Mucosa of stomach (tissue), 1 donor: ENCODE measurements around the gene KLK12.

Experiments
- H3K27me3 ChIP-seq: one replicate; pipeline ENCODE4 v1.7.0; 2013; ENCODE audit warnings: mild to moderate bottlenecking, low read length; ENCODE audit not compliant: control insufficient read depth, insufficient read depth
- H3K36me3 ChIP-seq: one replicate; pipeline ENCODE4 v1.7.0; 2013; ENCODE audit warnings: low read length; ENCODE audit not compliant: control insufficient read depth, insufficient read depth
- H3K4me1 ChIP-seq: one replicate; pipeline ENCODE4 v1.7.0; 2013; ENCODE audit warnings: mild to moderate bottlenecking, low read length; ENCODE audit not compliant: control insufficient read depth, insufficient read depth
- H3K4me3 ChIP-seq: one replicate; pipeline ENCODE4 v1.7.0; 2013; ENCODE audit warnings: low read length
- H3K9ac ChIP-seq: one replicate; pipeline ENCODE4 v1.7.0; 2013; ENCODE audit warnings: mild to moderate bottlenecking, low read length, moderate library complexity
- H3K9me3 ChIP-seq: one replicate; pipeline ENCODE4 v1.7.0; 2013; ENCODE audit warnings: mild to moderate bottlenecking, low read length, moderate library complexity; ENCODE audit not compliant: control insufficient read depth
- donor health status: Pancreatic carcinoma.

Gene KLK12

GRCh38 chr19:51009061-51009891 is 25.5 kb downstream of the KLK12 start:
- Histone ChIP-seq H3K4me1 (no peaks in the 10 kb centered on the region), H3K4me3 (no peak overlapping the region), H3K9ac (no peak overlapping the region), H3K27me3 (peaks cover 8% of the 10 kb centered on the region), H3K36me3 (no peaks in the 10 kb centered on the region), H3K9me3 (no peaks in the 10 kb centered on the region)

- Histone ChIP-seq H3K4me1 (no peaks in the 10 kb centered on the region), H3K9me3 (no peaks in the 10 kb centered on the region), H3K4me3 (no peak overlapping the region), H3K36me3 (no peaks in the 10 kb centered on the region), H3K27me3 (peaks cover 7% of the 10 kb centered on the region), H3K9ac (no peak overlapping the region)
These were observed 27.3 kb downstream of the KLK12 start for GRCh38 chr19:51007488-51007887.

GRCh38 chr19:51006406-51006805 is 28.4 kb downstream of the KLK12 start:
- Histone ChIP-seq H3K9ac (no peak overlapping the region), H3K4me3 (no peak overlapping the region), H3K36me3 (no peaks in the 10 kb centered on the region), H3K27me3 (peaks cover 17% of the 10 kb centered on the region), H3K4me1 (peaks cover 6% of the 10 kb centered on the region), H3K9me3 (no peaks in the 10 kb centered on the region)

- Histone ChIP-seq H3K27me3 (peaks cover 28% of the 10 kb centered on the region), H3K36me3 (no peaks in the 10 kb centered on the region)
These were observed 29.6 kb downstream of the KLK12 start for GRCh38 chr19:51005248-51005647.

GRCh38 chr19:51003316-51003715 is 31.5 kb downstream of the KLK12 start:
- H3K36me3 ChIP-seq = no peaks in the 10 kb centered on the region
- no peak overlapping the region for H3K4me3 ChIP-seq
- no peak overlapping the region for H3K9ac ChIP-seq
- H3K4me1 ChIP-seq = peaks cover 6% of the 10 kb centered on the region
- H3K9me3 ChIP-seq = no peaks in the 10 kb centered on the region
- H3K27me3 ChIP-seq = peaks cover 29% of the 10 kb centered on the region

More at GRCh38 chr19:51005248-51005647, 29.6 kb downstream of the KLK12 start:
- no peak overlapping the region for H3K4me3 ChIP-seq
- H3K9ac ChIP-seq = no peak overlapping the region
- H3K9me3 ChIP-seq = no peaks in the 10 kb centered on the region
- peaks cover 6% of the 10 kb centered on the region for H3K4me1 ChIP-seq

GRCh38 chr19:51002542-51003311 is 32.1 kb downstream of the KLK12 start:
- Histone ChIP-seq H3K4me3 (no peak overlapping the region), H3K9ac (no peak overlapping the region), H3K36me3 (no peaks in the 10 kb centered on the region), H3K4me1 (peaks cover 6% of the 10 kb centered on the region), H3K9me3 (no peaks in the 10 kb centered on the region), H3K27me3 (peaks cover 29% of the 10 kb centered on the region)

GRCh38 chr19:51002089-51002532 is 32.7 kb downstream of the KLK12 start:
- H3K9ac ChIP-seq = no peak overlapping the region
- H3K4me1 ChIP-seq = peaks cover 6% of the 10 kb centered on the region
- peaks cover 29% of the 10 kb centered on the region for H3K27me3 ChIP-seq
- no peaks in the 10 kb centered on the region for H3K9me3 ChIP-seq
- H3K36me3 ChIP-seq = no peaks in the 10 kb centered on the region
- no peak overlapping the region for H3K4me3 ChIP-seq

- Histone ChIP-seq H3K9ac (no peak within 1 kb of the TSS), H3K4me1 (peaks cover 6% of the 10 kb centered on the region), H3K9me3 (no peaks in the 10 kb centered on the region), H3K27me3 (peaks cover 29% of the 10 kb centered on the region), H3K36me3 (no peaks in the 10 kb centered on the region), H3K4me3 (no peak within 1 kb of the TSS)
These were observed 33.3 kb downstream of the KLK12 start, which contains the start of gene KLK8 for GRCh38 chr19:51001515-51001914. Gene KLK8, minus strand, starts transcription at chr19:51001604. Its CDS starts 437 bp downstream, at chr19:51001167.

GRCh38 chr19:51000981-51001380 is 33.8 kb downstream of the KLK12 start:
- Histone ChIP-seq H3K4me1 (peaks cover 6% of the 10 kb centered on the region), H3K36me3 (no peaks in the 10 kb centered on the region), H3K9me3 (no peaks in the 10 kb centered on the region), H3K4me3 (no peak overlapping the region), H3K9ac (no peak overlapping the region), H3K27me3 (peaks cover 33% of the 10 kb centered on the region)

- no peaks in the 10 kb centered on the region for H3K36me3 ChIP-seq
- peaks cover 6% of the 10 kb centered on the region for H3K4me1 ChIP-seq
- no peaks in the 10 kb centered on the region for H3K9me3 ChIP-seq
- peaks cover 33% of the 10 kb centered on the region for H3K27me3 ChIP-seq
- no peak overlapping the region for H3K9ac ChIP-seq
- H3K4me3 ChIP-seq = no peak overlapping the region
These were observed 34.4 kb downstream of the KLK12 start for GRCh38 chr19:51000426-51000825.

GRCh38 chr19:50998686-50999085 is 36.1 kb downstream of the KLK12 start:
- Histone ChIP-seq H3K9me3 (no peaks in the 10 kb centered on the region), H3K4me3 (no peak overlapping the region), H3K4me1 (peaks cover 6% of the 10 kb centered on the region), H3K27me3 (peaks cover 33% of the 10 kb centered on the region), H3K9ac (no peak overlapping the region), H3K36me3 (no peaks in the 10 kb centered on the region)

- Histone ChIP-seq H3K27me3 (peaks cover 33% of the 10 kb centered on the region), H3K36me3 (no peaks in the 10 kb centered on the region), H3K4me1 (peaks cover 6% of the 10 kb centered on the region), H3K4me3 (no peak overlapping the region), H3K9me3 (no peaks in the 10 kb centered on the region), H3K9ac (no peak overlapping the region)
These were observed 36.7 kb downstream of the KLK12 start for GRCh38 chr19:50998061-50998460.
